Activated T-helper 9 cell treated with anti-CD3 and anti-CD28 coated beads, Interleukin-2, amount 50 U/mL, for 16 hours (primary cell): ENCODE data around the gene LMBR1L.

Experiments used
- DNase-seq: peaks from one replicate; pipeline ENCODE4 v3.0.0-alpha.2; 2020; ENCODE audit warnings: low read depth

LMBR1L gene

GRCh38 chr12:49054096-49054495 is 56.6 kb downstream of the LMBR1L start:
- DNase-seq: no peak

- no peak for DNase-seq
These were observed 58.0 kb downstream of the LMBR1L start for GRCh38 chr12:49052451-49053208.

GRCh38 chr12:49051777-49052438 is 58.7 kb downstream of the LMBR1L start:
- no peak for DNase-seq

GRCh38 chr12:49051373-49051764 is 59.3 kb downstream of the LMBR1L start:
- no peak for DNase-seq

GRCh38 chr12:49050507-49051372 is 59.9 kb downstream of the LMBR1L start:
- DNase-seq: no peak

- no peak for DNase-seq
These were observed 61.0 kb downstream of the LMBR1L start for GRCh38 chr12:49049566-49050224.

- DNase-seq: no peak
These were observed 61.7 kb downstream of the LMBR1L start for GRCh38 chr12:49048953-49049352.
